HEK293T (cell line): Measurements from ENCODE around the gene USPL1.

Experiments
- ARNT ChIP-seq: fragments of 450-650 bp; IDR thresholded peaks from 2 replicates; pipeline ENCODE4 v1.6.1; 2017; ENCODE audit warnings: mild to moderate bottlenecking
- BHLHE40 ChIP-seq: fragments of 450-650 bp; IDR thresholded peaks from 2 replicates; pipeline ENCODE4 v1.6.1; 2016; ENCODE audit warnings: mild to moderate bottlenecking, moderate library complexity, borderline replicate concordance
- CTBP1 ChIP-seq: fragments of 450-650 bp; IDR thresholded peaks from 2 replicates; pipeline ENCODE4 v1.6.1; 2016; ENCODE audit warnings: borderline replicate concordance
- ELF4 ChIP-seq: fragments of 450-650 bp; IDR thresholded peaks from 2 replicates; pipeline ENCODE4 v1.6.1; 2017; ENCODE audit warnings: antibody characterized with exemption
- FOXM1 ChIP-seq: fragments of 450-650 bp; IDR thresholded peaks from 2 replicates; pipeline ENCODE4 v1.6.1; 2017; ENCODE audit warnings: mild to moderate bottlenecking, borderline replicate concordance
- NFRKB ChIP-seq: fragments of 450-650 bp; IDR thresholded peaks from 2 replicates; pipeline ENCODE4 v1.6.1; 2016; ENCODE audit warnings: mild to moderate bottlenecking, moderate library complexity
- SP1 ChIP-seq: fragments of 450-650 bp; IDR thresholded peaks from 2 replicates; pipeline ENCODE4 v1.6.1; 2017
- SUZ12 ChIP-seq: fragments of 450-650 bp; IDR thresholded peaks from 2 replicates; pipeline ENCODE4 v1.6.1; 2016; ENCODE audit warnings: mild to moderate bottlenecking
- TARDBP ChIP-seq: fragments of 450-650 bp; IDR thresholded peaks from 2 replicates; pipeline ENCODE4 v1.6.1; 2016
- TF ChIP-seq, protein P1 (sequence below): fragments of 450-650 bp; IDR thresholded peaks from 2 replicates; pipeline ENCODE4 v1.6.1; 2016

DNA sequence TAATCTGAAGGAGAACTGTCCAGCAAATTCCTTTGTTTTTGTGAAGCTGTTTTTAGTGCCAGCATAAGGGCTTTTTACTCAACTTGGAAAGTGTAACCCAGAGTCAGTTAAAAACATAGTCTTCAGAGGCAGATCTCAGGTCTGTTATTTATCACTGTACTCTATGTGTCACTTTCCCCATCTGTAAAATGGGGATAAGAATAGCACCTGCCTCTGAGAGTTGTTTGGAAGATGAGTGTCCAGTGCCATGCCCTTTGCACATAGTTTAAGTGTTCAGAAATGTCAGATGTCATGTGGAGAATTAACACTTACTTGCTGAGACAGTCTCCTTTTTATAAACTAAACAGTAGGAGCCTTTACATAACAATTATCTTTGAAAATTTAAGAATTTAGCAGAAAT is 27.9 kb downstream of the USPL1 start:
- no peak for TF ChIP-seq SUZ12
- TF ChIP-seq, protein P1, sequence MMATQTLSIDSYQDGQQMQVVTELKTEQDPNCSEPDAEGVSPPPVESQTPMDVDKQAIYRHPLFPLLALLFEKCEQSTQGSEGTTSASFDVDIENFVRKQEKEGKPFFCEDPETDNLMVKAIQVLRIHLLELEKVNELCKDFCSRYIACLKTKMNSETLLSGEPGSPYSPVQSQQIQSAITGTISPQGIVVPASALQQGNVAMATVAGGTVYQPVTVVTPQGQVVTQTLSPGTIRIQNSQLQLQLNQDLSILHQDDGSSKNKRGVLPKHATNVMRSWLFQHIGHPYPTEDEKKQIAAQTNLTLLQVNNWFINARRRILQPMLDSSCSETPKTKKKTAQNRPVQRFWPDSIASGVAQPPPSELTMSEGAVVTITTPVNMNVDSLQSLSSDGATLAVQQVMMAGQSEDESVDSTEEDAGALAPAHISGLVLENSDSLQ: no peak
- no peak for TF ChIP-seq TARDBP
- TF ChIP-seq NFRKB: no peak
- no peak for TF ChIP-seq SP1
- no peak for TF ChIP-seq ELF4
- TF ChIP-seq ARNT: no peak
- no peak for TF ChIP-seq BHLHE40
- TF ChIP-seq FOXM1: no peak
- TF ChIP-seq CTBP1: no peak
